Uterus (tissue), 2 donors: Measurements from ENCODE around the gene TALDO1.

ENCODE experiments used
- POLR2A ChIP-seq, 2 donors: fragments of 450-650 bp; IDR thresholded peaks; one replicate each; pipeline ENCODE4 v1.6.1; 2016; ENCODE audit warnings: antibody characterized with exemption in 2 of 2, mild to moderate bottlenecking in 1 of 2, moderate library complexity in 1 of 2
- TF ChIP-seq, protein P1 (sequence below), 4 experiments: fragments of 200-600 bp in 2 of 4; fragments of 450-650 bp in 2 of 4; sonication (generic) in 2 of 4; IDR thresholded peaks; one replicate each; pipeline ENCODE4 v1.5.1; 2016 to 2019; ENCODE audit warnings: antibody characterized with exemption in 4 of 4, mild to moderate bottlenecking in 2 of 4, moderate library complexity in 1 of 4

DNA sequence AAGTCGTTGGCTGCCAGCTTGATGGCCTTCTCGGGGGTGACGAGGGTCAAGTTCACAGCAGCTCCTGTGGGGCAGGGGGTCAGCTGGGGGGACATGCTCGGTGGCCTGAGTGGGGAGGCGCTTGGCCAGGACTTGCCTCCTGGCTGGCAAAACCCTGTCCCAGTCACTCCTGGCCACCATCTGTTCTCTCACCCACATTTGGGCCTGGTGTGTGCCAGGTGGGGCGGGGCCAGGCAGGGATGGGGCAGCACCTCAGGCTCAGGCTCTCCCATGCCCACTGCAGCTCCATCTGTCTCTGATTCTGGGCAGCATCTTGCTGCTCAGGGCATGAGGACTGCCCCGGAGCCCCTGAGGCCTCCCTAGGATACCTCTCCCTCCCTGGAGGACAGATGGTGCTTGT lies 46.3 kb downstream of the TALDO1 start:
- TF ChIP-seq, protein P1, sequence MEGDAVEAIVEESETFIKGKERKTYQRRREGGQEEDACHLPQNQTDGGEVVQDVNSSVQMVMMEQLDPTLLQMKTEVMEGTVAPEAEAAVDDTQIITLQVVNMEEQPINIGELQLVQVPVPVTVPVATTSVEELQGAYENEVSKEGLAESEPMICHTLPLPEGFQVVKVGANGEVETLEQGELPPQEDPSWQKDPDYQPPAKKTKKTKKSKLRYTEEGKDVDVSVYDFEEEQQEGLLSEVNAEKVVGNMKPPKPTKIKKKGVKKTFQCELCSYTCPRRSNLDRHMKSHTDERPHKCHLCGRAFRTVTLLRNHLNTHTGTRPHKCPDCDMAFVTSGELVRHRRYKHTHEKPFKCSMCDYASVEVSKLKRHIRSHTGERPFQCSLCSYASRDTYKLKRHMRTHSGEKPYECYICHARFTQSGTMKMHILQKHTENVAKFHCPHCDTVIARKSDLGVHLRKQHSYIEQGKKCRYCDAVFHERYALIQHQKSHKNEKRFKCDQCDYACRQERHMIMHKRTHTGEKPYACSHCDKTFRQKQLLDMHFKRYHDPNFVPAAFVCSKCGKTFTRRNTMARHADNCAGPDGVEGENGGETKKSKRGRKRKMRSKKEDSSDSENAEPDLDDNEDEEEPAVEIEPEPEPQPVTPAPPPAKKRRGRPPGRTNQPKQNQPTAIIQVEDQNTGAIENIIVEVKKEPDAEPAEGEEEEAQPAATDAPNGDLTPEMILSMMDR (IDR thresholded peaks at IDR 0.05) = no peak
- TF ChIP-seq POLR2A (IDR thresholded peaks at IDR 0.05) = no peak
